NCI-H446 (cell line): ENCODE measurements around the gene GTF3C2.

Experiments used
- DNase-seq, 2 experiments: peaks; one replicate each; lab custom pipeline; 2025; lab: John Stamatoyannopoulos, UW

Gene GTF3C2

DNA sequence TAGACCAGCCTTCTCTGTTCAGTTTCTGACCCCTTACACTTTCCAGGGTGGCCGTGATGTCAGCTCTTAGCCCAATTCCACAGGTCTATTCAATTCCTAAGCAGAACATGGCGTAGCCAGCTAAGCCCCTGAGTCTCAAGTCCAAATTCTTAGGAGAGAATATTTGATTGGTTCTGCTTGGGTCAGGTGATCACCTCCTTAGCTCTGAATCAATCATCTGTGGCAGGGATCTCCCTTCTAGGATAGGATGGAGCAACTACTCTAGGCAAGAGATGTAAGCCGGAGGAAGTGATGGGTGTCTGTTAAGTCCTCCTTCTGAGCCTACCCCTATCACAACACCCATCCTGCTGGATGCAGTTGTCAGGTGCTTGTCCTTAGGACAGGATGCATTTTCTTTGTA is 59.4 kb downstream of the GTF3C2 start:
- DNase-seq = no peak

GRCh38 chr2:27296481-27296880 is 60.1 kb downstream of the GTF3C2 start:
- no peak for DNase-seq

- no peak for DNase-seq
Measured at GRCh38 chr2:27294928-27295327, 61.6 kb downstream of the GTF3C2 start.

- no peak for DNase-seq
Measured at GRCh38 chr2:27291865-27292264, 64.7 kb downstream of the GTF3C2 start.

GRCh38 chr2:27290549-27290948 is 66.0 kb downstream of the GTF3C2 start:
- no peak for DNase-seq

DNA sequence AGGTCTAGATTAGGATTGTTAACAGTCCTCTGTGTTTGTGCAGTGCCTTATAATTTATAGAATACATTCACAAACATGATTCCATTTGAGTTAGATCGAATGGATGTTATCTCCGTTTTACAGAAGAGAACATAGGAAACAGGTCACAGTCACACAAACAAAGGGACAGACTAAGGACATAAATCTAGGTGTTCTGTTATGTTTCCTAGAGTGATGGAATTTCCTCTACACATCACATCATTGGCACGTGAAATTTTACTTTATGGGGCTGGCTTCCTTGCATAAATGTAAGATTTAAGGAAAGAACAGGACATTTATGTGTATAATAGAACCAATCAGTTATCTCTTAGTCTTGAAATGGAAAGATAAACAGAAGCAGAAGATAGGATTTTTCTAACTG is 68.0 kb downstream of the GTF3C2 start:
- no peak for DNase-seq

- DNase-seq = no peak
Measured at GRCh38 chr2:27285481-27285880, 71.1 kb downstream of the GTF3C2 start.

GRCh38 chr2:27284996-27285395 is 71.6 kb downstream of the GTF3C2 start:
- DNase-seq = no peak

DNA sequence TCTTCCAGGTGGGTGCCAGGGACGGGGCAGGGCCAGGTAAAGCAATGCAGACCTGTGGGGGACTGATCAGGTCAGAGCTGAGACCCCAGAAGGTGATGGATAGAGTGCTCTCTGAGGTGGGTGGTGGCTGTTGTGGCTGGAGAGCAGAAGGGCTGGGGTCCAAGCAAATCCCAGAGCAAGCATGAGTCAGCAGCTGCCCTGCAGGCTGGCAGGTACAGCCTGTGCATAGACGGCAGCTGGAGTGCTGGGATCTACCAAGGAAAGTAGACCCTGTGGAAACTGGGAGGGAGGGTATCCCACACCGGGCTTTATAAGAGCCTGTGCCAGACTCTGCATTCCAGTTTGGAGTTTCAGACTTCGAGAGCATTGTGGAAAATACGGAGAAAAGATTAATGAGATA is 73.7 kb downstream of the GTF3C2 start:
- DNase-seq = no peak

- DNase-seq = no peak
Measured at GRCh38 chr2:27281855-27282559, 74.6 kb downstream of the GTF3C2 start, which contains the start of gene TRIM54. Gene TRIM54 (plus strand): TSS chr2:27282429. CDS start chr2:27282732, 303 bp downstream.

GRCh38 chr2:27281442-27281841 is 75.1 kb downstream of the GTF3C2 start:
- DNase-seq = no peak

- DNase-seq = no peak
Measured at GRCh38 chr2:27280826-27281225, 75.7 kb downstream of the GTF3C2 start.

DNA sequence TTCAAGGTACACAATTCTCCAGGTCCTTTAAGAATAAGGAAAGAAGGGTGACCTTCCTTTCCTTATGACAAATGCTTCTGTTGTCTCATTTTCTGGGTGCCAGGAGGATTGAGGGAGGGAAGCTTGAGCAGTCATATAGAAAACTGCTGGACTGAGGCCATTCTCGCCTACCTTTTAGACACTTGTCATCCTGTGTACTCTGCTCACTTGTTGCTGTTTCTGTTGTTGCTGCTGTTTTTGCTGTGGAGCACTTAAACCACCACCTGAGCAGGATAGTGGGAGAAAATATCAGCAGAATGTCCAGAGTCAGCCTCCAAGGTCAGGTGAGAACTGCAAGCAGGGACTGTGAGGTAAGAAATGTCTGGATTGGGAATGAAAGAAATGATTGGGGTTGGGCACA is 78.6 kb downstream of the GTF3C2 start:
- DNase-seq = no peak
